Ishikawa (cell line): Measurements from ENCODE around the gene RMP24.

ENCODE experiments used
- CEBPB ChIP-seq: IDR thresholded peaks from 2 replicates; pipeline ENCODE4 v1.6.1; 2012
- CREB1 ChIP-seq: IDR thresholded peaks from 2 replicates; pipeline ENCODE4 v1.6.1; 2012; ENCODE audit warnings: low read depth
- EGR1 ChIP-seq: IDR thresholded peaks from 2 replicates; pipeline ENCODE4 v1.6.1; 2012
- EP300 ChIP-seq: IDR thresholded peaks from 2 replicates; pipeline ENCODE4 v1.6.1; 2012; ENCODE audit warnings: borderline replicate concordance
- NFIC ChIP-seq: IDR thresholded peaks from 2 replicates; pipeline ENCODE4 v1.6.1; 2012
- RAD21 ChIP-seq: IDR thresholded peaks from 2 replicates; pipeline ENCODE4 v1.6.1; 2012; ENCODE audit warnings: low read depth
- TAF1 ChIP-seq: IDR thresholded peaks from 2 replicates; pipeline ENCODE4 v1.6.1; 2012; ENCODE audit warnings: low read depth, mild to moderate bottlenecking
- TCF12 ChIP-seq: IDR thresholded peaks from 2 replicates; pipeline ENCODE4 v1.6.1; 2012; ENCODE audit warnings: low read depth
- TEAD4 ChIP-seq: IDR thresholded peaks from 2 replicates; pipeline ENCODE4 v1.6.1; 2012
- YY1 ChIP-seq: IDR thresholded peaks from 2 replicates; pipeline ENCODE4 v1.6.1; 2012; ENCODE audit warnings: low read depth
- TF ChIP-seq, protein P1 (sequence below): IDR thresholded peaks from 2 replicates; pipeline ENCODE4 v1.6.1; 2012
- TF ChIP-seq, protein P2 (sequence below): IDR thresholded peaks from 2 replicates; pipeline ENCODE4 v1.6.1; 2012
- TF ChIP-seq, protein P3 (sequence below): IDR thresholded peaks from 2 replicates; pipeline ENCODE4 v1.6.1; 2012; ENCODE audit warnings: low read depth, mild to moderate bottlenecking

DNA sequence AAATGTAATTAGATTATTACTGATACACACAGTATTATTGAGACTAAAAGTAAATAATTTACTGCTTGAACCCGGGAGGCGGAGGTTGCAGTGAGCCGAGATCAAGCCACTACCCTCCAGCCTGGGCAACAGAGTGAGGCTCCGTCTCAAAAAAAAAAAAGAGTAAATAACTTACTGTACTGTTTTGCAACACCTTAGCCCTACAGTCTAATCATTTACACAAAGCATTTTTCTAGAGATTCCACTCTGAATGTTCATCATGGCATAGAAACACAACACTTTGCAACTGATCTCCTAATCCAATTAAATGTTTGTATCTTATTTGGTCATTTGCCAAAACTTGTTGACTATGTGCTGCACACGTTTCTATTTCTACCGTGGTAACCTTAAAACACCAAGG lies 23.4 kb upstream of the RMP24 start:
- no peak for TF ChIP-seq EGR1
- no peak for TF ChIP-seq YY1
- TF ChIP-seq TEAD4: no peak
- TF ChIP-seq EP300: no peak
- TF ChIP-seq, protein P1, sequence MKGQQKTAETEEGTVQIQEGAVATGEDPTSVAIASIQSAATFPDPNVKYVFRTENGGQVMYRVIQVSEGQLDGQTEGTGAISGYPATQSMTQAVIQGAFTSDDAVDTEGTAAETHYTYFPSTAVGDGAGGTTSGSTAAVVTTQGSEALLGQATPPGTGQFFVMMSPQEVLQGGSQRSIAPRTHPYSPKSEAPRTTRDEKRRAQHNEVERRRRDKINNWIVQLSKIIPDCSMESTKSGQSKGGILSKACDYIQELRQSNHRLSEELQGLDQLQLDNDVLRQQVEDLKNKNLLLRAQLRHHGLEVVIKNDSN: no peak
- no peak for TF ChIP-seq RAD21
- no peak for TF ChIP-seq CREB1
- no peak for TF ChIP-seq CEBPB
- TF ChIP-seq, protein P2, sequence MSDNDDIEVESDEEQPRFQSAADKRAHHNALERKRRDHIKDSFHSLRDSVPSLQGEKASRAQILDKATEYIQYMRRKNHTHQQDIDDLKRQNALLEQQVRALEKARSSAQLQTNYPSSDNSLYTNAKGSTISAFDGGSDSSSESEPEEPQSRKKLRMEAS: no peak
- TF ChIP-seq, protein P3, sequence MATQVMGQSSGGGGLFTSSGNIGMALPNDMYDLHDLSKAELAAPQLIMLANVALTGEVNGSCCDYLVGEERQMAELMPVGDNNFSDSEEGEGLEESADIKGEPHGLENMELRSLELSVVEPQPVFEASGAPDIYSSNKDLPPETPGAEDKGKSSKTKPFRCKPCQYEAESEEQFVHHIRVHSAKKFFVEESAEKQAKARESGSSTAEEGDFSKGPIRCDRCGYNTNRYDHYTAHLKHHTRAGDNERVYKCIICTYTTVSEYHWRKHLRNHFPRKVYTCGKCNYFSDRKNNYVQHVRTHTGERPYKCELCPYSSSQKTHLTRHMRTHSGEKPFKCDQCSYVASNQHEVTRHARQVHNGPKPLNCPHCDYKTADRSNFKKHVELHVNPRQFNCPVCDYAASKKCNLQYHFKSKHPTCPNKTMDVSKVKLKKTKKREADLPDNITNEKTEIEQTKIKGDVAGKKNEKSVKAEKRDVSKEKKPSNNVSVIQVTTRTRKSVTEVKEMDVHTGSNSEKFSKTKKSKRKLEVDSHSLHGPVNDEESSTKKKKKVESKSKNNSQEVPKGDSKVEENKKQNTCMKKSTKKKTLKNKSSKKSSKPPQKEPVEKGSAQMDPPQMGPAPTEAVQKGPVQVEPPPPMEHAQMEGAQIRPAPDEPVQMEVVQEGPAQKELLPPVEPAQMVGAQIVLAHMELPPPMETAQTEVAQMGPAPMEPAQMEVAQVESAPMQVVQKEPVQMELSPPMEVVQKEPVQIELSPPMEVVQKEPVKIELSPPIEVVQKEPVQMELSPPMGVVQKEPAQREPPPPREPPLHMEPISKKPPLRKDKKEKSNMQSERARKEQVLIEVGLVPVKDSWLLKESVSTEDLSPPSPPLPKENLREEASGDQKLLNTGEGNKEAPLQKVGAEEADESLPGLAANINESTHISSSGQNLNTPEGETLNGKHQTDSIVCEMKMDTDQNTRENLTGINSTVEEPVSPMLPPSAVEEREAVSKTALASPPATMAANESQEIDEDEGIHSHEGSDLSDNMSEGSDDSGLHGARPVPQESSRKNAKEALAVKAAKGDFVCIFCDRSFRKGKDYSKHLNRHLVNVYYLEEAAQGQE: no peak
- TF ChIP-seq TAF1: no peak
- no peak for TF ChIP-seq TCF12
- no peak for TF ChIP-seq NFIC
